HL-60 (cell line): ENCODE data around the gene ADAMTS2.

Source experiments
- DNase-seq, 2 experiments: peaks; one replicate each; pipeline ENCODE4 v3.0.0-alpha.2; 2010 to 2020; ENCODE audit warnings: low read depth in 1 of 2, low spot score in 1 of 2
- H3K27ac ChIP-seq: fragments of 250-450 bp; sonication (Bioruptor Pico); replicated peaks from 2 replicates; pipeline ENCODE4 v1.5.1; 2020; ENCODE audit warnings: mild to moderate bottlenecking, moderate library complexity
- H3K27me3 ChIP-seq: fragments of 250-450 bp; sonication (Bioruptor Pico); 2 replicates; pipeline ENCODE4 v1.5.1; 2021; ENCODE audit warnings: mild to moderate bottlenecking, moderate library complexity; ENCODE audit not compliant: insufficient read depth, poor library complexity, severe bottlenecking
- H3K4me3 ChIP-seq: replicated peaks from 2 replicates; pipeline ENCODE4 v1.5.1; 2011; ENCODE audit warnings: mild to moderate bottlenecking, control low read depth, low read length; ENCODE audit not compliant: insufficient read depth
- CTCF ChIP-seq: IDR thresholded peaks from one replicate; pipeline ENCODE4 v1.5.1; 2011; ENCODE audit warnings: low read length, control low read depth, inconsistent platforms; ENCODE audit not compliant: insufficient read depth
- GABPA ChIP-seq: IDR thresholded peaks from 2 replicates; pipeline ENCODE4 v1.6.1; 2012; ENCODE audit warnings: low read depth
- POLR2AphosphoS5 ChIP-seq: IDR thresholded peaks from 2 replicates; pipeline ENCODE4 v1.6.1; 2012; ENCODE audit warnings: low read depth
- REST ChIP-seq: IDR thresholded peaks from 2 replicates; pipeline ENCODE4 v1.6.1; 2012; ENCODE audit warnings: low read depth; ENCODE audit not compliant: insufficient replicate concordance
- SPI1 ChIP-seq: IDR thresholded peaks from 2 replicates; pipeline ENCODE4 v1.6.1; 2012; ENCODE audit warnings: low read depth, mild to moderate bottlenecking, borderline replicate concordance

ADAMTS2 gene

GRCh38 chr5:179246227-179246626, 99.0 kb downstream of the ADAMTS2 start:
- no peak overlapping the region for H3K27ac ChIP-seq
- H3K4me3 ChIP-seq: no peak overlapping the region
- TF ChIP-seq GABPA (no peak), REST (no peak), CTCF (no peak), POLR2AphosphoS5 (no peak), SPI1 (no peak)
- no peak for DNase-seq
- H3K27me3 ChIP-seq: no peaks in the 10 kb centered on the region

GRCh38 chr5:179245031-179245430, 100.2 kb downstream of the ADAMTS2 start:
- Histone ChIP-seq H3K27ac (no peak overlapping the region), H3K27me3 (no peaks in the 10 kb centered on the region), H3K4me3 (no peak overlapping the region)
- TF ChIP-seq POLR2AphosphoS5 (no peak), SPI1 (no peak)
- no peak for DNase-seq

GRCh38 chr5:179244044-179244443, 101.2 kb downstream of the ADAMTS2 start:
- Histone ChIP-seq H3K4me3 (no peak overlapping the region), H3K27ac (no peak overlapping the region), H3K27me3 (no peaks in the 10 kb centered on the region)
- TF ChIP-seq SPI1 (no peak), REST (no peak), CTCF (no peak), GABPA (no peak), POLR2AphosphoS5 (no peak)
- DNase-seq: no peak

- Histone ChIP-seq H3K4me3 (no peak overlapping the region), H3K27me3 (no peaks in the 10 kb centered on the region), H3K27ac (no peak overlapping the region)
- no peak for DNase-seq
- TF ChIP-seq GABPA: no peak
- no peak for TF ChIP-seq SPI1
- TF ChIP-seq CTCF: no peak
- no peak for TF ChIP-seq REST
- TF ChIP-seq POLR2AphosphoS5: no peak
Observed at GRCh38 chr5:179243333-179243732, 101.9 kb downstream of the ADAMTS2 start.
